ENCODE data around the gene ETNPPL. TPM values are rescaled to one million over a fixed set of nuclear protein-coding genes. Genes with fewer than 3 reads are reported as not detected.

Gene ETNPPL
- total RNA-seq, 3 donors from 2014 or later (not counting 1 experiment from before 2014, with no cell fraction given), result not detected

DNA sequence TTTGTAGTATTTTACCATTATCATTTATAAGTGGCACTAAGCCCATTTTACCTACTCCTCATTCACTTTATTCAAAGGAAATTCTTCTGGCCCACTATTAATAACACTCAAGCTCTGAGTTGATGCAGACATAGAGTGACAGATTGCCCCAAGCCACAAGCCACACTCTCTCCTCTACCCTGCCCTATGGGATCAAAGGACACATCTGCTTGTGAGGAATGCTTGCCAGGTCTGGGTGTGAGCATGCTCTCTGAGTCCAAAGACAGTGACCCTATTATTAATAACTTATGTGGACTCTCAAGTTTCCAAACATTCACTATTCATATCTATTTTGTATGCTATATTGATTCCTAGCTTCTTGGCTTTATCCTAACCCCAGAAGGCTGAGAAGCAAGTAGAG is 18.5 kb downstream of the ETNPPL start:
- H3K27me3 Mint-ChIP-seq (ENCODE audit: low read depth in 2 of 2), result peaks cover under 1 to 5% of the 10 kb centered on the region in 2 donors
- intact Hi-C loops (cut with micrococcal nuclease), result no loop called here
- no peaks in the 10 kb centered on the region for H3K36me3 ChIP-seq (ENCODE audit: control insufficient read depth, insufficient read depth, low read length)
- H3K27me3 ChIP-seq (ENCODE audit: control insufficient read depth, insufficient read depth, low read length), result no peaks in the 10 kb centered on the region
- no peaks in the 10 kb centered on the region for H3K4me1 Mint-ChIP-seq
- H3K4me1 ChIP-seq (ENCODE audit: control insufficient read depth, insufficient read depth, low read length), result no peaks in the 10 kb centered on the region
- no peaks in the 10 kb centered on the region for H3K9me3 Mint-ChIP-seq
- H3K27ac ChIP-seq (ENCODE audit: low read length), result no peak overlapping the region
- H3K9me3 ChIP-seq (ENCODE audit: control insufficient read depth, insufficient read depth, low read length), result no peaks in the 10 kb centered on the region
- no peak for DNase-seq
- no peaks in the 10 kb centered on the region for H3K36me3 Mint-ChIP-seq
- TF ChIP-seq, protein P1, sequence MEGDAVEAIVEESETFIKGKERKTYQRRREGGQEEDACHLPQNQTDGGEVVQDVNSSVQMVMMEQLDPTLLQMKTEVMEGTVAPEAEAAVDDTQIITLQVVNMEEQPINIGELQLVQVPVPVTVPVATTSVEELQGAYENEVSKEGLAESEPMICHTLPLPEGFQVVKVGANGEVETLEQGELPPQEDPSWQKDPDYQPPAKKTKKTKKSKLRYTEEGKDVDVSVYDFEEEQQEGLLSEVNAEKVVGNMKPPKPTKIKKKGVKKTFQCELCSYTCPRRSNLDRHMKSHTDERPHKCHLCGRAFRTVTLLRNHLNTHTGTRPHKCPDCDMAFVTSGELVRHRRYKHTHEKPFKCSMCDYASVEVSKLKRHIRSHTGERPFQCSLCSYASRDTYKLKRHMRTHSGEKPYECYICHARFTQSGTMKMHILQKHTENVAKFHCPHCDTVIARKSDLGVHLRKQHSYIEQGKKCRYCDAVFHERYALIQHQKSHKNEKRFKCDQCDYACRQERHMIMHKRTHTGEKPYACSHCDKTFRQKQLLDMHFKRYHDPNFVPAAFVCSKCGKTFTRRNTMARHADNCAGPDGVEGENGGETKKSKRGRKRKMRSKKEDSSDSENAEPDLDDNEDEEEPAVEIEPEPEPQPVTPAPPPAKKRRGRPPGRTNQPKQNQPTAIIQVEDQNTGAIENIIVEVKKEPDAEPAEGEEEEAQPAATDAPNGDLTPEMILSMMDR (IDR thresholded peaks at IDR 0.05), result no peak
- no peak overlapping the region for H3K27ac Mint-ChIP-seq
- H3K4me3 ChIP-seq (ENCODE audit: low read length), result no peak overlapping the region
- H3K4me3 Mint-ChIP-seq, result no peak overlapping the region
- ATAC-seq, result no peak

DNA sequence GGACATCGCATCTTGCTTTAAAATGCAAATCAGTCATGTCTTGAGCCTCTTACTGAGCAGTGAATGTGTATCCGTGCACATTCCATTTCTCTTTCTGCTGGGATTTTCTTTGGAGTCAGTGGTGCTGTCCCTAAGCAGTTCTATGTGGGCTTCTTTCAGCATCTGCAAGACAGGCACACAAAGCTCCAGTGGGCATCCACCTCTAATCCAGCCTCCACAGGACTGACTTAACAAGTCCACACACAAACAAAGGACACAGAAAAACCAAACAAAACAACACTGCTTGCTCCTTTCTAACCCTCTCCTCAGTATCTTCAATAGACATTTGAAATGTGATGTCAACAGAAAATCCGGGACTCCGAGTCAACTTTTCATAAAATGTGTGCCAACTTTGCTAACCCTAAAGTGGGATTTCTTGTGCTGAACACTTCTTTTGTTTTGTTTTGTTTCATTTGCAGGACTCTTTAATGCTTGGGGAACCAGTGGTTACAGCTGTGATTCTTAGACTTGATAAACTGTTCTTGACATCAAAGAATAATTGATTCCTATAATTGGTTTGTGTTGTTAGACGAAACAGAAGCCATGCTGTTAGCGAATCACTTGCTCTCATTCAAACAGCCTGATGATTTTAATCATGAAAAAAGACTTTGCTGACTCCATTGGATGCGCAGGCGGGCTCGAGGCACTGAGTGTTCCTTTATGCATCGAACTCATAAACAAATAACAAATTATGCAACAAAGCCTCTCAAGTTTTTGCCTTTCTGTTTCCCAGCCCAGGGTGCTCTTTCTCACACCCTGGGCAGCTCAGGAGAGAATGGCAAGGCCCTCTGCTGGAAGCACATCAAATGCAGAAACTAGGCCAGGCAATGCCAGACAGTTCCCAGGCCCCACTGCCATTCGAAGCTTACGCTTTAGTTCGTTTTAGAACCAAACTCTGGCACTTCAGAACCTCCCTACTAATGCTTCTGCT is 20.1 kb downstream of the ETNPPL start:
- Histone ChIP-seq H3K9me3 (ENCODE audit: control insufficient read depth, insufficient read depth, low read length) (no peaks in the 10 kb centered on the region), H3K4me3 (ENCODE audit: low read length) (no peak overlapping the region), H3K27ac (ENCODE audit: low read length) (no peak overlapping the region), H3K36me3 (ENCODE audit: control insufficient read depth, insufficient read depth, low read length) (no peaks in the 10 kb centered on the region), H3K27me3 (ENCODE audit: control insufficient read depth, insufficient read depth, low read length) (no peaks in the 10 kb centered on the region), H3K4me1 (ENCODE audit: control insufficient read depth, insufficient read depth, low read length) (no peaks in the 10 kb centered on the region)
- Mint-ChIP-seq H3K27ac (no peak overlapping the region), H3K36me3 (no peaks in the 10 kb centered on the region), H3K4me1 (no peaks in the 10 kb centered on the region), H3K4me3 (no peak overlapping the region), H3K9me3 (no peaks in the 10 kb centered on the region), H3K27me3 (ENCODE audit: low read depth in 2 of 2) (peaks cover 8 to 12% of the 10 kb centered on the region in 2 donors)
- 93% methylated on average over 11 of the region's 13 CpGs for WGBS (ENCODE audit: insufficient coverage)
- ATAC-seq (no peak), DNase-seq (no peak)
- TF ChIP-seq, protein P1 (IDR thresholded peaks at IDR 0.05), result no peak
- intact Hi-C loops (cut with micrococcal nuclease), result no loop called here

DNA sequence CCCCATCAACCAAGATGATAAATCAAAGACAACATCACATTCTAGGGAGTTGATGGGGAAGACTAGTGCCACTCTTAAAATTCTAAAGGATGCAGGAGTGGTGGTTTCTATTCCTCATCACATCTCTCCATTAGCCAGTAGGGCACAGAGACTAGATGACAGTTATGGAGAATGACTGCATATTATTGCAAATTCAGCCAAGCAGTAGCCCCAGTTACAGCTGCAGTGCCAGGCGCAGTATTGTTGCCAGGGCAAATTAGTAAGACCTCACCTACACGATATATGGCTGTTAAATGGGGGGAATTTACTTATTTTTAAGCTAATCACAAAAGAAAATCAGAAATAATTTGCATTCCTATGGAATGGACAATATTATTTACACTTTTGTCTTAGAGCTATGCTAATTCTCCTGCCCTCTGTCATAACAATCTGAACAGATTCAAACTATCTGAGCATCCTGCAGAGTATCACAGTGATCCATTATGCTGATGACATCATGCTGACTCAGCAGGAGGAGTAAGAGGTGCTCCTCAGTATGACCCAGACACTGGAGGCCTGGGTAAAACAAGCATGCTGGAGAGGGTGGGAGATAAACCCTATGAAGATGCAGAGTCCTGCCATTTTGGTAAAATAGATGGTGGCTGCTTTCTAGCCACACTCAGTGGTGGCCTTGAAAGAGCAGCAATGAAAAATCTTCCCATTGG is 24.7 kb downstream of the ETNPPL start:
- Histone ChIP-seq H3K27me3 (ENCODE audit: control insufficient read depth, insufficient read depth, low read length) (no peaks in the 10 kb centered on the region), H3K9me3 (ENCODE audit: control insufficient read depth, insufficient read depth, low read length) (no peaks in the 10 kb centered on the region), H3K4me3 (ENCODE audit: low read length) (no peak overlapping the region), H3K4me1 (ENCODE audit: control insufficient read depth, insufficient read depth, low read length) (no peaks in the 10 kb centered on the region), H3K36me3 (ENCODE audit: control insufficient read depth, insufficient read depth, low read length) (no peaks in the 10 kb centered on the region), H3K27ac (ENCODE audit: low read length) (no peak overlapping the region)
- peaks cover 4 to 21% of the 10 kb centered on the region in 2 donors for H3K27me3 Mint-ChIP-seq (ENCODE audit: low read depth in 2 of 2)
- WGBS (ENCODE audit: insufficient coverage), result 100% methylated on average over 1 of the region's 2 CpGs
- H3K9me3 Mint-ChIP-seq, result no peaks in the 10 kb centered on the region
- no peak for DNase-seq
- no peak overlapping the region for H3K4me3 Mint-ChIP-seq
- TF ChIP-seq, protein P1 (IDR thresholded peaks at IDR 0.05), result no peak
- H3K27ac Mint-ChIP-seq, result no peak overlapping the region
- ATAC-seq, result no peak
- no peaks in the 10 kb centered on the region for H3K4me1 Mint-ChIP-seq
- intact Hi-C loops (cut with micrococcal nuclease), result no loop called here
- no peaks in the 10 kb centered on the region for H3K36me3 Mint-ChIP-seq
